ENCODE measurements around the gene VASH2. TPM values are rescaled to one million over a fixed set of nuclear protein-coding genes. Genes with fewer than 3 reads are reported as not detected.

Gene VASH2
- total and polyA plus RNA-seq, 2 of the 8 experiments (the other 6 are each of a cell fraction or from before 2014, with no cell fraction given) = 44.0 to 187 TPM

GRCh38 chr1:212990276-212990675 lies 39.9 kb downstream of the VASH2 start:
- Histone ChIP-seq H4K91ac (replicated peaks; ENCODE audit: insufficient read length, low read length) (no peak overlapping the region), H3K4me1 (replicated peaks in 1 of 4; ENCODE audit: control insufficient read depth in 3 of 4, insufficient read depth in 4 of 4, low read length in 3 of 4) (no peaks in the 10 kb centered on the region), H3K9me3 (ENCODE audit: insufficient read depth in 2 of 2, low read depth in 1 of 2, low read length in 1 of 2) (no peaks in the 10 kb centered on the region), H3K79me1 (ENCODE audit: low read depth, low read length) (no peaks in the 10 kb centered on the region), H3K23me2 (ENCODE audit: low read depth, low read length) (no peaks in the 10 kb centered on the region), H3K36me3 (ENCODE audit: control insufficient read depth in 2 of 4, insufficient read depth in 4 of 4, low read length in 3 of 4) (peaks cover 10 to 72% (median 37%) of the 10 kb centered on the region in 4 experiments), H3K14ac (ENCODE audit: insufficient read length) (no peak overlapping the region), H2AK5ac (ENCODE audit: low read depth, low read length) (no peak overlapping the region), H2BK15ac (ENCODE audit: low read length) (no peak overlapping the region), H2BK20ac (ENCODE audit: low read length) (no peak overlapping the region), H2BK5ac (ENCODE audit: low read depth, low read length) (no peak overlapping the region), H2AFZ (ENCODE audit: low read length) (no peak overlapping the region), H3K23ac (ENCODE audit: insufficient read length) (no peak overlapping the region), H3K27ac (ENCODE audit: low read depth, low read length) (no peak overlapping the region), H3K4ac (replicated peaks; ENCODE audit: insufficient read length, low read depth, low read length) (no peak overlapping the region), H4K20me1 (replicated peaks in 1 of 2; ENCODE audit: control insufficient read depth in 1 of 2, insufficient read depth in 2 of 2, low read length in 2 of 2) (peaks cover 0 to 1% of the 10 kb centered on the region in 2 experiments), H3K56ac (replicated peaks; ENCODE audit: insufficient read length, low read depth, low read length) (no peak overlapping the region), H3K27me3 (replicated peaks in 1 of 4; ENCODE audit: control insufficient read depth in 3 of 4, extremely low read depth in 1 of 4, insufficient read depth in 3 of 4, low read length in 3 of 4) (peaks cover 0 to 1% (median 0%) of the 10 kb centered on the region in 4 experiments; a peak in 1 of 7 replicates), H2BK12ac (ENCODE audit: low read depth, low read length) (no peak overlapping the region), H3K4me2 (ENCODE audit: insufficient read depth in 1 of 2, low read depth in 2 of 2, low read length in 2 of 2) (no peak overlapping the region), H4K8ac (ENCODE audit: extremely low read depth, insufficient read depth, low read length) (no peak overlapping the region), H3K79me2 (ENCODE audit: control insufficient read depth in 1 of 2, insufficient read depth in 2 of 2, low read length in 2 of 2) (no peaks in the 10 kb centered on the region), H3K9ac (replicated peaks in 1 of 4; ENCODE audit: extremely low read depth in 1 of 4, low read depth in 3 of 4, low read length in 3 of 4) (no peak overlapping the region), H3K4me3 (ENCODE audit: extremely low read depth in 1 of 4, insufficient read depth in 2 of 4, low read depth in 3 of 4, low read length in 4 of 4) (no peak overlapping the region), H4K5ac (ENCODE audit: insufficient read length, low read depth, low read length) (no peak overlapping the region), H3K18ac (ENCODE audit: extremely low read depth, low read length) (no peak overlapping the region), H2BK120ac (replicated peaks; ENCODE audit: low read depth, low read length) (no peak overlapping the region)
- FAIRE-seq (no peak), DNase-seq (ENCODE audit: low read depth in 1 of 2, low spot score in 2 of 2) (no peak)
- CTCF ChIA-PET (ENCODE audit: partially characterized antibody) = interaction anchor here (0.6 to 2.0 kb wide), 5 partner anchors 23 to 1664 kb away, joined by 3 to 8 read pairs (median 5); partner anchors contain the start of gene TRAF5
- 96% methylated on average over 1 of the region's 1 CpG; no CpG with 5 or more reads in 1 of the 2 experiments for WGBS, 2 experiments (ENCODE audit: extremely low coverage in 1 of 2, insufficient coverage in 1 of 2, insufficient read length in 1 of 2, insufficient replicate concordance in 2 of 2, low coverage in 1 of 2, low lambda C conversion rate in 2 of 2, missing lambda C conversion rate in 1 of 2)
- POLR2A ChIA-PET (ENCODE audit: partially characterized antibody) = interaction anchor here (0.6 to 3.9 kb wide), 11 partner anchors 10 to 424 kb away, joined by 3 to 38 read pairs (median 4); no protein-coding TSS in a partner anchor
- TF ChIP-seq KDM1A (IDR thresholded peaks at IDR 0.05; ENCODE audit: borderline replicate concordance, low read length) (no peak), EGR1 (IDR thresholded peaks at IDR 0.05; ENCODE audit: borderline replicate concordance, low read depth, low read length) (no peak), RAD21 (IDR thresholded peaks at IDR 0.05 in 1 of 2, conservative IDR thresholded peaks at IDR 0.05 in 1 of 2; ENCODE audit: low read depth in 2 of 2, low read length in 2 of 2) (no peak), TEAD4 (IDR thresholded peaks at IDR 0.05; ENCODE audit: low read depth, low read length) (no peak), E2F6 (IDR thresholded peaks at IDR 0.05) (no peak), CBX5 (IDR thresholded peaks at IDR 0.05; ENCODE audit: low read depth, low read length) (no peak)
- TF ChIP-seq, protein P1, sequence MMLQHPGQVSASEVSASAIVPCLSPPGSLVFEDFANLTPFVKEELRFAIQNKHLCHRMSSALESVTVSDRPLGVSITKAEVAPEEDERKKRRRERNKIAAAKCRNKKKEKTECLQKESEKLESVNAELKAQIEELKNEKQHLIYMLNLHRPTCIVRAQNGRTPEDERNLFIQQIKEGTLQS (IDR thresholded peaks at IDR 0.05; ENCODE audit: insufficient read depth, low read depth, low read length) = no peak
